ENCODE results near the gene ATXN2.
A peak's percentile ranks its signal among the peaks of the same experiment; 100 is the strongest.

Gene ATXN2

DNA sequence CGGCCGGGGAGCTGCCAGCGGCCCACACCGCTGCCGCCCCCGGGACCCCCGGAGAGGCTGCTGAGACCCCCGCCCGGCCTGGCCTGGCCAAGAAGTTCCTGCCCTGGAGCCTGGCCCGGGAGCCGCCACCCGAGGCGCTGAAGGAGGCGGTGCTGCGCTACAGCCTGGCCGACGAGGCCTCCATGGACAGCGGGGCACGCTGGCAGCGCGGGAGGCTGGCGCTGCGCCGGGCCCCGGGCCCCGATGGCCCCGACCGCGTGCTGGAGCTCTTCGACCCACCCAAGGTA lies 180.6 kb downstream of the ATXN2 start:
- H3K4me1 ChIP-seq (ENCODE audit: control insufficient read depth, insufficient read depth, low read depth, low read length) = peaks cover 22% of the 10 kb centered on the region
- no peak overlapping the region for H2BK120ac ChIP-seq (ENCODE audit: low read depth, low read length)
- WGBS = 97% methylated on average over 30 of the region's 30 CpGs
- no peak overlapping the region for H3K14ac ChIP-seq (ENCODE audit: low read length in 2 of 2)
- H3K4ac ChIP-seq (ENCODE audit: low read depth in 1 of 2, low read length in 2 of 2) = no peak overlapping the region
- no peak overlapping the region for H3K4me2 ChIP-seq (ENCODE audit: low read length, poor library complexity, severe bottlenecking)
- no peak overlapping the region for H2BK12ac ChIP-seq (ENCODE audit: low read length in 2 of 2)
- H2AFZ ChIP-seq (ENCODE audit: low read depth, low read length) = no peak overlapping the region
- H2AK5ac ChIP-seq (ENCODE audit: low read length, severe bottlenecking) = no peak overlapping the region
- no peak overlapping the region for H2BK15ac ChIP-seq (ENCODE audit: low read depth, poor library complexity, severe bottlenecking)
- no peak overlapping the region for H2BK5ac ChIP-seq (ENCODE audit: low read depth, low read length, poor library complexity, severe bottlenecking)
- no peak overlapping the region for H3K4me3 ChIP-seq (ENCODE audit: insufficient read depth in 1 of 2, low read depth in 1 of 2, low read length in 2 of 2)
- no peaks in the 10 kb centered on the region for H3K27me3 ChIP-seq (ENCODE audit: control insufficient read depth in 1 of 2, insufficient read depth in 1 of 2, low read length in 2 of 2)
- H3K36me3 ChIP-seq (ENCODE audit: control insufficient read depth in 1 of 2, insufficient read depth in 2 of 2, low read depth in 1 of 2, low read length in 2 of 2) = peaks cover 43 to 49% of the 10 kb centered on the region in 2 experiments
- no peak overlapping the region for H3K23ac ChIP-seq (ENCODE audit: low read length in 2 of 2)
- no peak overlapping the region for H3K9ac ChIP-seq (ENCODE audit: low read length)
- no peaks in the 10 kb centered on the region for H3K9me3 ChIP-seq (ENCODE audit: control insufficient read depth, low read length)
- no peak overlapping the region for H4K8ac ChIP-seq (ENCODE audit: low read length)
- no peak overlapping the region for H4K91ac ChIP-seq (ENCODE audit: low read length)
- no peak overlapping the region for H3K27ac ChIP-seq (ENCODE audit: low read length, poor library complexity, severe bottlenecking)
- DNase-seq = no peak
- H3K18ac ChIP-seq (ENCODE audit: low read depth in 1 of 2, low read length in 2 of 2) = peak overlapping the region; percentile 22 to 25
- no peaks in the 10 kb centered on the region for H3K79me1 ChIP-seq (replicated peaks; ENCODE audit: low read length, poor library complexity, severe bottlenecking)

DNA sequence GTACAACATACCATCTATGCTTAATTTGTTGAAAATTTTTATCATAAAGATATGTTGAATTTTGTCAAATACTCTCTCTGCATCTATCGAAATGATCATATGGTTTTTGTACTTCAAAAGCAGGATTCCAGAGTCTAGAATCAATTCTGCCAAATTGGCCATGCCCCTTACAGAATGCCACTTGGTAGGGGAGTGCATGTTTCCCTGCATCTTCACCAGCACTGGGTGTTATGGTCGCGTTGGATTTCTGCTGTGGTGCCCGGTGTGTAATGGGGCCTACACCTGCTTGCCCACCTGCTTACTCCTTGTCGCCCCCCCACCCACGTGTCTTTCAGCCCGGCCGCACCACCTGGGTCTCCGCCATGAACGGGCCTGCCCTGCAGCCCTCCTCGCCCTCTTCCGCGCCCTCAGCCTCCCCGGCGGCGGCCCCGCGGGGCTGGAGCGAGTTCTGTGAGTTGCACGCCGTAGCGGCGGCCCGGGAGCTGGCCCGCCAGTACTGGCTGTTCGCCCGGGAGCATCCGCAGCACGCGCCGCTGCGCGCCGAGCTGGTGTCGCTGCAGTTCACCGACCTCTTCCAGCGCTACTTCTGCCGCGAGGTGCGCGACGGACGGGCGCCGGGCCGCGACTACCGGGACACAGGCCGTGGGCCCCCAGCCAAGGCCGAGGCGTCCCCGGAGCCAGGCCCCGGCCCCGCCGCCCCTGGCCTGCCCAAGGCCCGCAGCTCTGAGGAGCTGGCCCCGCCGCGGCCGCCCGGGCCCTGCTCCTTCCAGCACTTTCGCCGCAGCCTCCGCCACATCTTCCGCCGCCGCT lies 181.1 kb downstream of the ATXN2 start:
- no peak overlapping the region for H2AFZ ChIP-seq (ENCODE audit: low read depth, low read length)
- H3K18ac ChIP-seq (ENCODE audit: low read depth in 1 of 2, low read length in 2 of 2) = no peak overlapping the region
- H2AK5ac ChIP-seq (ENCODE audit: low read length, severe bottlenecking) = no peak overlapping the region
- 98% methylated on average over 67 of the region's 67 CpGs for WGBS
- no peaks in the 10 kb centered on the region for H3K27me3 ChIP-seq (ENCODE audit: control insufficient read depth in 1 of 2, insufficient read depth in 1 of 2, low read length in 2 of 2)
- no peak overlapping the region for H3K27ac ChIP-seq (ENCODE audit: low read length, poor library complexity, severe bottlenecking)
- H3K4ac ChIP-seq (ENCODE audit: low read depth in 1 of 2, low read length in 2 of 2) = no peak overlapping the region
- H3K36me3 ChIP-seq (ENCODE audit: control insufficient read depth in 1 of 2, insufficient read depth in 2 of 2, low read depth in 1 of 2, low read length in 2 of 2) = peaks cover 43 to 49% of the 10 kb centered on the region in 2 experiments
- H2BK120ac ChIP-seq (ENCODE audit: low read depth, low read length) = no peak overlapping the region
- no peaks in the 10 kb centered on the region for H3K79me1 ChIP-seq (replicated peaks; ENCODE audit: low read length, poor library complexity, severe bottlenecking)
- H3K9ac ChIP-seq (ENCODE audit: low read length) = no peak overlapping the region
- no peaks in the 10 kb centered on the region for H3K9me3 ChIP-seq (ENCODE audit: control insufficient read depth, low read length)
- no peak overlapping the region for H2BK12ac ChIP-seq (ENCODE audit: low read length in 2 of 2)
- no peak overlapping the region for H2BK5ac ChIP-seq (ENCODE audit: low read depth, low read length, poor library complexity, severe bottlenecking)
- no peak overlapping the region for H4K91ac ChIP-seq (ENCODE audit: low read length)
- no peak overlapping the region for H3K4me3 ChIP-seq (ENCODE audit: insufficient read depth in 1 of 2, low read depth in 1 of 2, low read length in 2 of 2)
- peak overlapping the region; percentile 38 for H4K8ac ChIP-seq (ENCODE audit: low read length)
- H3K4me1 ChIP-seq (ENCODE audit: control insufficient read depth, insufficient read depth, low read depth, low read length) = peaks cover 25% of the 10 kb centered on the region
- no peak overlapping the region for H3K14ac ChIP-seq (ENCODE audit: low read length in 2 of 2)
- DNase-seq = no peak
- H3K4me2 ChIP-seq (ENCODE audit: low read length, poor library complexity, severe bottlenecking) = no peak overlapping the region
- H3K23ac ChIP-seq (ENCODE audit: low read length in 2 of 2) = no peak overlapping the region
- no peak overlapping the region for H2BK15ac ChIP-seq (ENCODE audit: low read depth, poor library complexity, severe bottlenecking)

DNA sequence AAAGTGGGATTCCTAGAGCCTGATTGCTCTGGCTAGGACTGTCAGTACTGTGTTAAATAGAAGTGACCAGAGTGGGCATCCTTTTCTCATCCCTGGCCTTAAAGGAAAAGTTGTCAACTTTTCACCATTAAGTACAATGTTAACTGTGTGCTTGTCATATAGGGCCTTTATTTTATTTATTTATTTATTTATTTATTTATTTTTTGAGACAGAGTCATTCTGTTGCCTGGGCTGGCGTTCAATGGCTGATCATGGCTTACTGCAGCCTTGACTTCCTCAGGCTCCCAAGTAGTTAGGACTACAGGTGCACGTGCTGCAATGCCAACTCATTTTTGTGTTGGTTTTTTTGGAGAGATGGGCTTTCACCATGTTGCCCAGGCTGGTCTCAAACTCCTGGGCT lies 181.8 kb downstream of the ATXN2 start:
- Histone ChIP-seq H3K9me3 (ENCODE audit: control insufficient read depth, low read length) (no peaks in the 10 kb centered on the region), H2AFZ (ENCODE audit: low read depth, low read length) (no peak overlapping the region), H2BK120ac (ENCODE audit: low read depth, low read length) (no peak overlapping the region), H3K4ac (ENCODE audit: low read depth in 1 of 2, low read length in 2 of 2) (no peak overlapping the region), H3K9ac (ENCODE audit: low read length) (no peak overlapping the region), H3K27me3 (ENCODE audit: control insufficient read depth in 1 of 2, insufficient read depth in 1 of 2, low read length in 2 of 2) (no peaks in the 10 kb centered on the region), H4K8ac (ENCODE audit: low read length) (no peak overlapping the region), H3K14ac (ENCODE audit: low read length in 2 of 2) (no peak overlapping the region), H2AK5ac (ENCODE audit: low read length, severe bottlenecking) (no peak overlapping the region), H2BK15ac (ENCODE audit: low read depth, poor library complexity, severe bottlenecking) (no peak overlapping the region), H3K4me1 (ENCODE audit: control insufficient read depth, insufficient read depth, low read depth, low read length) (peaks cover 29% of the 10 kb centered on the region), H2BK12ac (ENCODE audit: low read length in 2 of 2) (no peak overlapping the region), H3K79me1 (replicated peaks; ENCODE audit: low read length, poor library complexity, severe bottlenecking) (no peaks in the 10 kb centered on the region), H3K4me3 (ENCODE audit: insufficient read depth in 1 of 2, low read depth in 1 of 2, low read length in 2 of 2) (no peak overlapping the region), H3K23ac (ENCODE audit: low read length in 2 of 2) (no peak overlapping the region), H4K91ac (ENCODE audit: low read length) (no peak overlapping the region), H2BK5ac (ENCODE audit: low read depth, low read length, poor library complexity, severe bottlenecking) (no peak overlapping the region), H3K27ac (ENCODE audit: low read length, poor library complexity, severe bottlenecking) (no peak overlapping the region), H3K4me2 (ENCODE audit: low read length, poor library complexity, severe bottlenecking) (no peak overlapping the region), H3K18ac (ENCODE audit: low read depth in 1 of 2, low read length in 2 of 2) (no peak overlapping the region), H3K36me3 (ENCODE audit: control insufficient read depth in 1 of 2, insufficient read depth in 2 of 2, low read depth in 1 of 2, low read length in 2 of 2) (peaks cover 43 to 49% of the 10 kb centered on the region in 2 experiments)
- no peak for DNase-seq
- 97% methylated on average over 2 of the region's 2 CpGs for WGBS

DNA sequence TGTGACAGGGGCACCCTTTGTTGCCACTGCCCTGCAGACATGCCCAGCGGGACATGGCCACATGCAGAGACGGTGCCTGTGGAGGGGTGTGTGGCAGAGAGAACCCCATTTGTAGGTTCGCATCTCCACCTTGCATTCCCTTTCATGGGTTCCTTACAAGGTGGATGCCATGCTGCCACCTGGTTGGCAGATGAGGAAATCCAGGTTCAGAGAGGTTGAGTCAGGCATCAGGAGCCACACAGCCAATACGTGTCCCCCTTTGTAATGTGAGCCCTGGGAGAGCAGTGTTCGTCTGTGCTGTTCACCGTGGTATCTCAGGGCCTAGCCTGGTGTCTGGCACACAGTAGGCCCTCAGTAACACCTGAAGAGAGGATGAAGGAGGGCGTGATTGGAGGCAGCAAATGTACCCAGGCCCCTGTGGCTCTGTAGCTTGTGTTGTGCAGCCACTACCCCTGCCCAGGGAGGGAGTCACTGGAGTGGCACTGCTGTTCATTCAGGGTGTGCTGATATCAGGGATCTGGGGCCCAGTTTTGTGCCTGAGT lies 184.3 kb downstream of the ATXN2 start:
- peak overlapping the region; percentile 57 for H4K91ac ChIP-seq (ENCODE audit: low read length)
- peak overlapping the region; percentile 48 to 81 for H3K18ac ChIP-seq (ENCODE audit: low read depth in 1 of 2, low read length in 2 of 2)
- no peak overlapping the region for H3K4me3 ChIP-seq (ENCODE audit: insufficient read depth in 1 of 2, low read depth in 1 of 2, low read length in 2 of 2)
- H3K4me1 ChIP-seq (ENCODE audit: control insufficient read depth, insufficient read depth, low read depth, low read length) = peaks cover 49% of the 10 kb centered on the region
- peak overlapping the region in 1 of 2 experiments; percentile 71 for H2BK12ac ChIP-seq (ENCODE audit: low read length in 2 of 2)
- peak overlapping the region; percentile 74 for H2BK15ac ChIP-seq (ENCODE audit: low read depth, poor library complexity, severe bottlenecking)
- peak overlapping the region in 1 of 2 experiments; percentile 83 for H3K4ac ChIP-seq (ENCODE audit: low read depth in 1 of 2, low read length in 2 of 2)
- peaks cover 20 to 37% of the 10 kb centered on the region in 2 experiments for H3K36me3 ChIP-seq (ENCODE audit: control insufficient read depth in 1 of 2, insufficient read depth in 2 of 2, low read depth in 1 of 2, low read length in 2 of 2)
- no peak overlapping the region for H2AFZ ChIP-seq (ENCODE audit: low read depth, low read length)
- 96% methylated on average over 7 of the region's 7 CpGs for WGBS
- no peaks in the 10 kb centered on the region for H3K9me3 ChIP-seq (ENCODE audit: control insufficient read depth, low read length)
- H3K4me2 ChIP-seq (ENCODE audit: low read length, poor library complexity, severe bottlenecking) = no peak overlapping the region
- DNase-seq = no peak
- no peak overlapping the region for H2BK120ac ChIP-seq (ENCODE audit: low read depth, low read length)
- H2AK5ac ChIP-seq (ENCODE audit: low read length, severe bottlenecking) = no peak overlapping the region
- H3K23ac ChIP-seq (ENCODE audit: low read length in 2 of 2) = no peak overlapping the region
- no peak overlapping the region for H2BK5ac ChIP-seq (ENCODE audit: low read depth, low read length, poor library complexity, severe bottlenecking)
- peak overlapping the region; percentile 81 for H4K8ac ChIP-seq (ENCODE audit: low read length)
- peak overlapping the region; percentile 94 for H3K27ac ChIP-seq (ENCODE audit: low read length, poor library complexity, severe bottlenecking)
- no peak overlapping the region for H3K9ac ChIP-seq (ENCODE audit: low read length)
- H3K79me1 ChIP-seq (replicated peaks; ENCODE audit: low read length, poor library complexity, severe bottlenecking) = no peaks in the 10 kb centered on the region
- no peak overlapping the region for H3K14ac ChIP-seq (ENCODE audit: low read length in 2 of 2)
- H3K27me3 ChIP-seq (ENCODE audit: control insufficient read depth in 1 of 2, insufficient read depth in 1 of 2, low read length in 2 of 2) = no peaks in the 10 kb centered on the region

Data from mesenchymal stem cell (in vitro differentiated cells and primary cell).